Measurements from ENCODE around the gene ERBB2. TPM values are rescaled to one million over a fixed set of nuclear protein-coding genes. Genes with fewer than 3 reads are reported as not detected.
A peak's percentile ranks its signal among the peaks of the same experiment; 100 is the strongest.

The ERBB2 gene
- total RNA-seq, 1 experiment from 2014 or later: 216 TPM

DNA sequence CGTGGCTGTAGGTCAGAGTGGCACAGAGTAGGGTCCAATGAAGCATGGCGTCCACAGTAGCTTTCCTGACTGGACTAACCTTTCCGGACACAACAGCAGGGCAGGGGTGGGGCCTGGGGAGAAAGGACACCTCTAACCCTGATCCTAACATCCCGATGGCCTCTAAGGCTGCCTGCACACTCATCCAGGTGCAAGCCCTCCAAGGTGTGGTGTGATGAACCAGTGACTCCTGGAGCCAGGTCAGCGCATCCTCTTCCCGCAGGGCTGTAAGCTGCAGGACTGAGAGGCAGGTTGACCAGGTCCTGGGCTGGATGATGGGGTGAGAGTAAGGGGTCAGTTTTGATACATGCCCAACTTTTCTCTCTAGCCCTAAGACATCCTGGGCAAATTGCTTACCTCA lies 3.1 kb upstream of the ERBB2 start:
- peaks cover 8% of the 10 kb centered on the region for H3K23me2 ChIP-seq (ENCODE audit: insufficient read length, low read depth, low read length, poor library complexity, severe bottlenecking)
- peaks cover 11% of the 10 kb centered on the region for H3K79me2 ChIP-seq (ENCODE audit: insufficient read depth, low read length)
- H3T11ph ChIP-seq (ENCODE audit: low read length): no peak overlapping the region
- peaks cover 26% of the 10 kb centered on the region; the same call in 1 of the 2 replicates for H3K4me1 ChIP-seq (ENCODE audit: insufficient read depth, low read length)
- no peak overlapping the region for H3K23ac ChIP-seq (ENCODE audit: insufficient read length, low read depth, low read length)
- no peaks in the 10 kb centered on the region for H4K20me1 ChIP-seq (ENCODE audit: control insufficient read depth, insufficient read depth, insufficient read length)
- H3K4ac ChIP-seq (ENCODE audit: low read depth, low read length): no peak overlapping the region
- no peak overlapping the region for H4K8ac ChIP-seq (replicated peaks; ENCODE audit: insufficient read length, low read depth, low read length)
- H3K27me3 Mint-ChIP-seq (ENCODE audit: low read depth): no peaks in the 10 kb centered on the region; the same call in 1 of the 2 replicates
- peak overlapping the region in 1 of 2 experiments; percentile 73; a peak in 3 of 5 replicates for H3K4me3 Mint-ChIP-seq
- no peak overlapping the region for H2BK120ac ChIP-seq (ENCODE audit: low read depth, low read length, poor library complexity, severe bottlenecking)
- TF ChIP-seq, protein P1, sequence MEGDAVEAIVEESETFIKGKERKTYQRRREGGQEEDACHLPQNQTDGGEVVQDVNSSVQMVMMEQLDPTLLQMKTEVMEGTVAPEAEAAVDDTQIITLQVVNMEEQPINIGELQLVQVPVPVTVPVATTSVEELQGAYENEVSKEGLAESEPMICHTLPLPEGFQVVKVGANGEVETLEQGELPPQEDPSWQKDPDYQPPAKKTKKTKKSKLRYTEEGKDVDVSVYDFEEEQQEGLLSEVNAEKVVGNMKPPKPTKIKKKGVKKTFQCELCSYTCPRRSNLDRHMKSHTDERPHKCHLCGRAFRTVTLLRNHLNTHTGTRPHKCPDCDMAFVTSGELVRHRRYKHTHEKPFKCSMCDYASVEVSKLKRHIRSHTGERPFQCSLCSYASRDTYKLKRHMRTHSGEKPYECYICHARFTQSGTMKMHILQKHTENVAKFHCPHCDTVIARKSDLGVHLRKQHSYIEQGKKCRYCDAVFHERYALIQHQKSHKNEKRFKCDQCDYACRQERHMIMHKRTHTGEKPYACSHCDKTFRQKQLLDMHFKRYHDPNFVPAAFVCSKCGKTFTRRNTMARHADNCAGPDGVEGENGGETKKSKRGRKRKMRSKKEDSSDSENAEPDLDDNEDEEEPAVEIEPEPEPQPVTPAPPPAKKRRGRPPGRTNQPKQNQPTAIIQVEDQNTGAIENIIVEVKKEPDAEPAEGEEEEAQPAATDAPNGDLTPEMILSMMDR (conservative IDR thresholded peaks at IDR 0.05): no peak
- no peak overlapping the region for H2AFZ ChIP-seq (ENCODE audit: low read length)
- H2BK5ac ChIP-seq (ENCODE audit: insufficient read length, low read length): no peak overlapping the region
- WGBS (ENCODE audit: extremely low coverage, insufficient read length, low lambda C conversion rate): no CpG with 5 or more reads among the region's 6 CpGs
- no peak overlapping the region for H2BK12ac ChIP-seq (ENCODE audit: insufficient read length, low read depth, low read length)
- H3K4me1 Mint-ChIP-seq: peaks cover 46 to 56% of the 10 kb centered on the region in 2 experiments
- no peaks in the 10 kb centered on the region for H3K9me3 Mint-ChIP-seq
- H3K14ac ChIP-seq (ENCODE audit: insufficient read depth, low read length): no peak overlapping the region
- no peaks in the 10 kb centered on the region for H3K79me1 ChIP-seq (ENCODE audit: insufficient read depth, low read depth, low read length, poor library complexity, severe bottlenecking)
- no peak overlapping the region for H2AK5ac ChIP-seq (ENCODE audit: insufficient read length, low read length)
- no peak for DNase-seq
- H3K36me3 Mint-ChIP-seq (ENCODE audit: insufficient read depth in 1 of 3, low read depth in 3 of 3): peaks cover 4 to 8% (median 4%) of the 10 kb centered on the region in 3 experiments; a peak in 6 of 7 replicates
- H3K9me3 ChIP-seq (ENCODE audit: control insufficient read depth, low read depth, low read length): no peaks in the 10 kb centered on the region
- no peak overlapping the region for H3K9ac ChIP-seq (ENCODE audit: extremely low read depth, insufficient read length, low read length)
- no peak overlapping the region for H2BK15ac ChIP-seq (ENCODE audit: low read depth, low read length)
- H4K5ac ChIP-seq (ENCODE audit: insufficient read length, low read depth, low read length): no peak overlapping the region
- H3K18ac ChIP-seq (ENCODE audit: insufficient read length, low read depth, low read length): no peak overlapping the region
- H3K56ac ChIP-seq (ENCODE audit: insufficient read length, low read depth, low read length): no peak overlapping the region
- H3K27me3 ChIP-seq (ENCODE audit: insufficient read depth, low read length): no peaks in the 10 kb centered on the region
- H2BK20ac ChIP-seq (ENCODE audit: low read depth, low read length, poor library complexity, severe bottlenecking): no peak overlapping the region
- H4K91ac ChIP-seq (ENCODE audit: insufficient read length, low read depth, low read length): no peak overlapping the region
- H3K4me2 ChIP-seq (ENCODE audit: insufficient read depth, insufficient read length, low read length): peak overlapping the region; percentile 17
- peak overlapping the region; percentile 11 for H3K27ac ChIP-seq (ENCODE audit: insufficient read length, low read depth, low read length)
- peak overlapping the region; percentile 86 to 95 (median 92) for H3K27ac Mint-ChIP-seq
